Activated T-cell treated with anti-CD3 and anti-CD28 coated beads, Interleukin-2, amount 50 U/mL, for 72 hours (primary cell): ENCODE data around the gene ZNF775. TPM values are rescaled to one million over a fixed set of nuclear protein-coding genes. Genes with fewer than 3 reads are reported as not detected.

ENCODE experiments used
- ATAC-seq, 2 donors: fragments of 150-1000 bp; cut with Tn5 transposase; replicated peaks in 1 of 2; 2 replicates each; pipeline ENCODE4 v1.10.0; 2021; ENCODE audit warnings: moderate library complexity in 2 of 2, mild to moderate bottlenecking in 1 of 2
- DNase-seq, 2 donors: peaks; one replicate each; pipeline ENCODE4 v3.0.0; 2021 to 2022; ENCODE audit warnings: mixed read lengths in 1 of 2
- H3K27ac Mint-ChIP-seq: one replicate; pipeline ENCODE4 v1.8.0; 2022; ENCODE audit warnings: mild to moderate bottlenecking, moderate library complexity, mixed read lengths
- H3K27me3 Mint-ChIP-seq: one replicate; pipeline ENCODE4 v1.8.0; 2022; ENCODE audit warnings: low read depth, mixed read lengths
- H3K36me3 Mint-ChIP-seq, 2 donors: one replicate each; pipeline ENCODE4 v1.8.0; 2022; ENCODE audit warnings: mixed read lengths in 2 of 2, mild to moderate bottlenecking in 1 of 2; ENCODE audit not compliant: insufficient read depth in 2 of 2
- H3K4me1 Mint-ChIP-seq: one replicate; pipeline ENCODE4 v1.8.0; 2022; ENCODE audit warnings: low read depth, mixed read lengths
- H3K4me3 Mint-ChIP-seq, 2 donors: one replicate each; pipeline ENCODE4 v1.8.0; 2022; ENCODE audit warnings: mild to moderate bottlenecking in 2 of 2, mixed read lengths in 2 of 2, moderate library complexity in 2 of 2
- H3K9me3 Mint-ChIP-seq, 2 donors: one replicate each; pipeline ENCODE4 v1.8.0; 2022; ENCODE audit warnings: mixed read lengths in 2 of 2
- total RNA-seq, 2 donors: library from RNA; stranded (reverse); gene quantifications; one replicate each; pipeline ENCODE4 v1.2.3, GENCODE V29; 2022

Gene ZNF775
- total RNA-seq, 2 donors from 2014 or later, result 6.5 to 8.2 TPM

- peak; percentile 56 to 59 for ATAC-seq
- H3K4me1 Mint-ChIP-seq, result peaks cover 53% of the 10 kb centered on the region
Observed at GRCh38 chr7:150446288-150446938, 67.3 kb downstream of the ZNF775 start.

More at GRCh38 chr7:150446288-150446938, 67.3 kb downstream of the ZNF775 start:
- DNase-seq, result peak; percentile 54
- H3K36me3 Mint-ChIP-seq, result peaks cover 11 to 12% of the 10 kb centered on the region in 2 donors
- H3K27ac Mint-ChIP-seq, result peak overlapping the region; percentile 94
- no peaks in the 10 kb centered on the region for H3K27me3 Mint-ChIP-seq
- peak overlapping the region; percentile 28 to 73 for H3K4me3 Mint-ChIP-seq
- peaks cover 4 to 7% of the 10 kb centered on the region in 2 donors for H3K9me3 Mint-ChIP-seq

Other genes with a start within 250 kb of the ZNF775 start
- gene LRRC61, start 56.0 kb upstream of the ZNF775 start, total RNA-seq, result 10 to 100 TPM; 37.1 to 37.3 TPM
- 10 to 100 TPM in 1 of 2 donors, 1 to 10 TPM in 1; 6.3 to 13.0 TPM for gene ACTR3C, start 55.8 kb upstream of the ZNF775 start, total RNA-seq
- not detected for gene RARRES2, start 37.7 kb upstream of the ZNF775 start, total RNA-seq
- 10 to 100 TPM; 53.6 to 73.7 TPM for gene REPIN1, start 10.5 kb upstream of the ZNF775 start, total RNA-seq
- gene GIMAP8, start 71.3 kb downstream of the ZNF775 start, total RNA-seq, result 10 to 100 TPM; 10.2 to 13.1 TPM
- 10 to 100 TPM; 45.1 to 50.7 TPM for gene GIMAP7, start 135.5 kb downstream of the ZNF775 start, total RNA-seq
- gene GIMAP4, start 188.1 kb downstream of the ZNF775 start, total RNA-seq, result 100 to 1,000 TPM; 114 to 156 TPM